Panc1 (cell line): Measurements from ENCODE around the gene BOK.

ENCODE experiments used
- CTCF ChIP-seq: fragments of 450-650 bp; IDR thresholded peaks from 2 replicates; pipeline ENCODE4 v1.5.1; 2017; ENCODE audit warnings: mild to moderate bottlenecking
- SIN3A ChIP-seq: IDR thresholded peaks from 2 replicates; pipeline ENCODE4 v1.6.1; 2012; ENCODE audit warnings: low read depth, mild to moderate bottlenecking, low read length, moderate library complexity, borderline replicate concordance; ENCODE audit not compliant: insufficient read depth
- TCF7L2 ChIP-seq: IDR thresholded peaks from 2 replicates; pipeline ENCODE4 v1.6.1; 2011; ENCODE audit warnings: mild to moderate bottlenecking, low read depth, low read length, inconsistent platforms

- TF ChIP-seq SIN3A = no peak
- no peak for TF ChIP-seq CTCF
- TF ChIP-seq TCF7L2 = no peak
Measured at GRCh38 chr2:241562269-241562891, 3.8 kb downstream of the BOK start.
